ENCODE results near the gene AS3MT. TPM values are rescaled to one million over a fixed set of nuclear protein-coding genes. Genes with fewer than 3 reads are reported as not detected.
"Not testable (repeated sequence)": the region's sequence is repeated elsewhere in the genome, so short reads cannot be mapped to it uniquely, and the experiment has no call there.

AS3MT gene
- total RNA-seq, 1 donor from 2014 or later = 5.4 TPM

DNA sequence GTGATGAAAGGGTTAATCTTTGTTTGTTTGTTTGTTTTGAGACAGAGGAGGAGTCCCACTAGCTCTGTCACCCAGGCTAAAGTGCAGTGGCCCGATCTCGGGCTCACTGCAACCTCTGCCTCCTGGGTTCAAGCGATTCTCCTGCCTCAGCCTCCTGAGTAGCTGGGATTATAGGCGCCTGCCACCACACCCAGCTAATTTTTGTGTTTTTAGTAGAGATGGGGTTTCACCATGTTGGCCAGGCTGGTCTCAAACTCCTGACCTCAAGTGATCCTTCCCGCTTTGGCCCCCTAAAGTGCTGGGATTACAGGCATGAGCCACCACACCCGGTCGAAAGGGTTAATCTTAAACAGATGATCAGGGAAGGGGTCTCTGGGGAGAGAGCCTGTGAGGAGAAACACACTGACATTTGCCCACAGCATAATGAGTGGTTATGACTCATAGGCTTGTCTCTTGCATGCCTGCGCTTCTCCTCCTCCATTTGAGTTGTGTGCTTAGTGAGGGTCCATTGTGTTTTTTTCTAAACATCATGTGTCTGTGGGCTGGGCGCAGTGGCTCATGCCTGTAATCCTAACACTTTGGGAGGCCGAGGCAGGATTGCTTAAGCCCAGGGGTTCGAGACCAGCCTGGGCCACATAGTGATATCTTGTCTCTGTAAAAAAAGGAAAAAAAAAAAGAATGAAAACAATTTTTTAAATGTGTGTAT is 13.4 kb upstream of the AS3MT start:
- not testable (repeated sequence) for DNase-seq (ENCODE audit: low spot score)

DNA sequence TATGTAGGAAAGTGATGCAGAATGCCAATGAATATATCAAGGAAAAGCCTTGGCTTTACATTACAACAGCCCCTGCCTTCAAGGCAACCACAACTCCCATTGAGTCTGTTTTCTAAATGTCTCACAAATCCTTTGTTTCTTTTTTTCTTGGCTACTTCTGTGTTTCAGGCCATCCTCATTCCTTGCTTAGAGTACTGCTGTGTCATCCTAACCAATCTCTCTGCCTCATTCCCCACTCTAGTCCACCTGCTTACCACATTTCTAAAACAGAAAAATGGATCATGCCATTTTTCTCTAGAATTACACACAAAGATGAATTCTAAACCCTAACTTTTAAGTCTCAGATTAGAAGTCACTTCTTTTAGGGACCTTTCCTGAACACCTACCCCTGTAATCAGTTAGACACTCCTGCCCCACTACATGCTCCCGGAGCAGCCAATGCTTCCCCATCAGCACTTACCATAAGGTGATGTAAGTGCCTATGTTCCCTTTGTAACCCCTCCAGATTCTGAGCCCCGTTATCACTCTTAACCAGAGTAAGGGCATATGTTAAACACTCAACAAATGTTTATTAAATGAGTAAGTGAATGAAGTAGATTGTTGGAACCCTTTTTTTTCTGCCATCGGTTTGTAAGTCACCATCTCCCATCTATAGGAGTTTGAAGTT is 12.4 kb upstream of the AS3MT start:
- DNase-seq (ENCODE audit: low spot score) = no peak

DNA sequence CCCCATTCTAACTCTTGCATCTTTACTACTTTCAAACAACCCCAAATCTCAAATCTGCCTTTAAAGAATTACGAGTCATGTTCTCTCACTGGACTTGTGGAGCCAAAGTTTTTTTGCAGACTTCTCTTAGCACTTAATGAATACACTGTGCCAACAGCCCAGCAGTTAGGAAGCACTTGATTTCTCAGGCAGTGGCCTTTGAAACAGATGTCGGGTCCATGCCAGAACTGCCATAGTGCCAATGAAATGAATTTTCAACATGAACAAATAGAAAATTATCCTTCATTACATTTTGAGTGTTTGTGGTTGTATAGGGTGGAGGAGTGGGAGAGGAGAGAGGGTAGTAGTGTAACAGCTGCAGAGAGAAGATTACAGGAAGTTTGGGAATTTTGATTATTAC is 9.4 kb upstream of the AS3MT start:
- no peak for DNase-seq (ENCODE audit: low spot score)

DNA sequence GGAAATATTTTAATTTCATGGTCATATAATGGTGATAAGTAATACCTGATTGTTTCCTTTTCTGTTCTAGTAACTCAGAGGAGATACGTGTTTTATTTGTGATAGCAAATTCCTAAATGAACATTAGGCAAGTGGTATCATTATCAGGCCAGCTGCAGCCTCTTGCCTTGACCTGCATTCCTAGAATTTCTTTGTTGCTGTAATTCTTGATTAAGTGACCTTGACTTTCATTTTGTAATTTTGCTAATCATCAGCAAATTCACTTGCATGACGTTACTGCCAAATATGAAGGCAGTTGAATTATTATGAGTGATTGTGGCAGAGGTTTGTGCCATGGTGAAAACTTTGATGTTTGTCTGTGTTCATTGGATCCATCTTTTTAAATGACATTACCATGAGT is 5.6 kb upstream of the AS3MT start:
- DNase-seq (ENCODE audit: low spot score) = no peak

DNA sequence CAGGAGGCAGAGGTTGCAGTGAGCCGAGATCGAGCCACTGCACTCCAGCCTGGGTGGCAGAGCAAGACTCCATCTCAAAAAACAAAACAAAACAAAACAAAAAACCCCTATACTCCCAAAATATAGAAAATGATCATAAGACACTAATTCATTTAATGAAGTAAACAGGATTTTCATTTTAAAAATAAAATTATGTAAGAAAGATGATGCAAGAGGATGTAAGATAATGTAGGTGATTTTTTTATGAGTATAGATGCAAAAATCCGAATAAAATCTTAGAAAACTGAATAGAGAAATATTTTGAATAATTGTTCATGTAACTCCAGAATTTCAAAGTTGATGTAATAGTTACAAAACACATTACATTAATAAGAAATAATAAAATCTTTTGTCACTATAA is 3.6 kb upstream of the AS3MT start:
- DNase-seq (ENCODE audit: low spot score) = no peak

DNA sequence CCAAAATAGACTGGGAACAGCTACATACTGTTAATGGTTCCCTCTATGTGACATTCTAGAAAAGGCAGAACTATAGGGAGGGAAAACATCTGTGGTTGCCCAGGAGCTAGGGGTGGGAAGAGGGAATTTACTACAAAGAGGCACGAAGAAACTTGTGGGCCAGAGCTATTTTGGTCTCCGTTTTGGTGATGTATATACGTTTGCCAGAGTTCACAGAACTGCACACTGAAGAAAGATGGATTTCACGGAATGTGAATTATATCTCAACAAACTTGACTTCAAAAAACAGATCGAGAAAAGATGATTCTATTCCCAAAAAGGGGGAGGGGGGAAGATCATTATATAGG is 386 bp upstream of the AS3MT start:
- no peak for DNase-seq (ENCODE audit: low spot score)

DNA sequence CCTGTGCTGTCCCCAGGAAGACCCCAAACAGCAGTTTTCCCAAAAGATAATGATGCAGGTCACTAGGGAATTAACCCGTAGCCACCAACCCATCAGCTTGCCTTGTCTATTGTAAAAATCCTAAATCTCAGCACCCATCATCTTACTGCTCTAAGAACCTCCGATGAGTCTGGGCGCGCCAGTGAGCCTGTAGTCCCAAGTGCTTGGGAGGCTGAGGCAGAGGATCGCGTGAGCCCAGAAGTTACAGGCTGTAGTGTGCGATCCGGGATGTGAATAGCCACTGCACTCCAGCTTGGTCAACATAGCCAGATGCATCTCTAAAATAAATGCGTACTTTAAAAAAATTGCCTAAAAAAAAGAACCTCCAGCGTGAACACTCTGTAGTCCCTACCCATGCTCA is 951 bp downstream of the AS3MT start:
- no peak for DNase-seq (ENCODE audit: low spot score)

DNA sequence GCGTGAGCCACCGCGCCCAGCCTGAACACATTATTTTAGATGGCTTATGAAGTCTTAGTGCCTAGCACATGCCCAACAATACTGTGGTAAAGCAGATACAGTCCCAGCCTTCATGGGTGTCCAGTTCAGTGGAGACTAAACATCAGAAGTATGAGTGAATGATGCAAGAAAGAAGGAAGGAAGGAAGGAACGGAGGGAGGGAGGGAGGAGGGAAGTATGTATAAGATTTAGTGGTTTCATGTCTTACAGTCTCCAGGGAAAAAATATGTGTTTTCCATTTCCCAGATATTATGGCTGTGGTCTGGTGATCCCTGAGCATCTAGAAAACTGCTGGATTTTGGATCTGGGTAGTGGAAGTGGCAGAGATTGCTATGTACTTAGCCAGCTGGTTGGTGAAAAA is 2.9 kb downstream of the AS3MT start:
- DNase-seq (ENCODE audit: low spot score) = no peak

DNA sequence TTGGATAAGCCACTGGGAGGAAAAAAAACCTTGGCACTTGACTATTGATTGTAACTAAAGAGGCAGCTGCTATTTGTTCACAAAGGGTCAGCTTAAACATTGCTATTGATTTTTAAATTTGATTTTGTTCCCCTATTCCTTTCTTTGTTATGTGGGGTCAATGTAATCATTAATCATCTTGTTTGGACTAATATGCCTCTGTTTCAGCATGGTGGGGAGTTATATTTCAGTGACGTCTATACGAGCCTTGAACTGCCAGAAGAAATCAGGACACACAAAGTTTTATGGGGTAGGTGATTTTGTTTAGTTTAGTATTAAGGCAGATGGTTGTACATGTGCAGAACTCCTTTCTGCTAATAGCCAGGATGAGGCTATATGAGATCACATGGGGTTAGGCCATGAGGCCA is 7.5 kb downstream of the AS3MT start:
- DNase-seq (ENCODE audit: low spot score) = no peak

DNA sequence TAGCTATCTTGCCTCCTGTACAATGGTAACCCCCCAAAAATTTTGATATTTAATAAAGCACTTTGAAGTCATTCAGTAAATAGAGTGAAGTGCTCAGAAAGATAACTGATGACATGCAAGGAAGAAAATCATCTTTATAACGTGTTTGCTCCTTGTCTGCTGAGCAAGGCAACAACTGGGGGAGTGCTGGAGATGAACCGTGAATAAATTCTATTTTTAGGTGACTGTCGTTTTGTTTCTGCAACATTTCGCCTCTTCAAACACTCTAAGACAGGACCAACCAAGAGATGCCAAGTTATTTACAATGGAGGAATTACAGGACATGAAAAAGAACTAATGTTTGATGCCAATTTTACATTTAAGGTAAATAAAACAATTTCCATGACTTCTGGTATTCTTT is 9.4 kb downstream of the AS3MT start:
- DNase-seq (ENCODE audit: low spot score) = no peak

DNA sequence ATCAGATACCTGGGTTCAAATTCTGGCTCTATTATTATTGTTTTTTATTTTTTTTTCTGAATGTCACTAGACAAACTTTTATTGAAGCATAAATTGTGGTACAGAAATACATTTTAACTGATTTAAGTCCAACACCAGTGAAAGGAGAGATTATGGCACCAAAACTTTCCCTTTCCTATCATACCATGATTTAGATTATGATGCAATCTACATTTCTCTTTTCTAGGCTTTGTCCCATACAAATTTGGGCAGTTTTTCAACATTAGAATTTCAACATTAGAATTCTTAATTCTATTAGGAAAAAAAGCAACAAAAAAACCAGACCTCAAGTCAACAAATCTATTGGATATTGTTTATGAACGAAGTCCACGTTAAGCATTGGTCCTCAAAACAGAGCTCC is 11.0 kb downstream of the AS3MT start:
- DNase-seq (ENCODE audit: low spot score) = no peak

DNA sequence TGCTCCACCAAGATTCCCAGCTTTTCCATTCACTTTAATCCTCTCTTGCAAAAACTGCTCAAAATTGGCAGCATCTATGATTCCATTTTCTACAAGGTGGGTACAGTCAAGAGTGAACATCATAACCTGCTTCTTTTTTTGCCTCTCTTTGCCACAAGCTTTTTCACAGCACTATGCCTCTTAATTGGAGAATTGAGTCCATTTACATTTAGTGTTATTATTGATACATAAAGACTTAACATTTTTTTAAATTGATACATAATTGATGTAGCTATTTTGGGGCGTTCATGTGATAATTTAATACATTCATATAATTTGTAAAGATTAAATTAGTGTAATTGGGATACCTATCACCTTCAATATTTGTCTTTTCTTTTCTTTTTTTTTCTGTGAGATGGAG is 18.8 kb downstream of the AS3MT start:
- no peak for DNase-seq (ENCODE audit: low spot score)

DNA sequence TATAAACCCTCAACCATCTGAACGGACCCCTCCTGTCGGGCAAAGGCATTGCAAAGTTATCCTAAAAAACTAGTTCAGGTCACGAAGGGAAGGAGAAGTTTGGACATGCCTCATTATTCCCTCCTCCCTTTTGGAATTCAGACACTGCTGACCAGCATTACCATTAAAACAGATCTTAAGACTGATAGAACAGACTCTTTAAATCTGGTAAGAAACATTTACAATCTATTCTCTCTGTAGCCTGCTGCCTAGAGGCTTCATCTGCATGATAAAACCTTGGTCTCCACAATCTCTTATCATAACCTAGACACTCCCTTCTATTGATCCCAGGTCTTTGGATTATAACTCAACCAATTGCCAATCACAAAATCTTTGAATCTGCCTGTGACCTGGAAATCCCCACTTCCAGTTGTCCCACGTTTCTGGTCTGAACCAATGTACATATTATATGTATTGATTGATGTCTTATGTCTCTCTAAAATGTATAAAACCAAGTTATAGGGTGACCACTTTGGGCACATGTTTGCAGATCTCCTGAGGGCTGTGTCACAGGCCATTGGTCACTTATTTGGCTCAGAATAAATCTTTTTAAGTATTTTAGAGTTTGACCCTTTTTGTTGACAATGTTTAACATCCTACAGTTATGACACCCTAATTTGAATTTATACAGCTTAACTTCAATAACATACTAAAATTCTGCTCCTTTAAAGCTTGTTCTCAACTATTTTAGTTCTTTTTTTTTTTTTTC is 25.4 kb downstream of the AS3MT start:
- no peak for DNase-seq (ENCODE audit: low spot score)

DNA sequence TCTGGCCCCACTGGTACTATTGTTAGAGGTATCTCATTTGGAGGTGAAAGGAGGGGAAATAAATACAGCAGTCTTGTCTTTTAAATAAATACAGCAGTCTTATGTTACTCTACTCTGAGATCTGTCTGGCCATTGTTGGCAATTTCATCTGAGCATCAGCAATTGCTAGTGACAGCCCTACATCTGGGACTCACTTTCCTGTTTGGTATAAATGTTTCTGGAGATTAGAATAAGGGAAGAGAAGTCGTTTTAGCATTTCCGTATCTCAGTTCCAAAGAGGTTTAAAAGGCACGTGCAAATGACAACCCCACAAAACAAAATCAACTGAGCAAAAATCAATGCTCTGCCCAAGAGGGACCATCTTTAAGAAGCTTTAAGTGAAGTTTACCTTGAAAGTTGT is 30.7 kb downstream of the AS3MT start:
- DNase-seq (ENCODE audit: low spot score) = no peak

DNA sequence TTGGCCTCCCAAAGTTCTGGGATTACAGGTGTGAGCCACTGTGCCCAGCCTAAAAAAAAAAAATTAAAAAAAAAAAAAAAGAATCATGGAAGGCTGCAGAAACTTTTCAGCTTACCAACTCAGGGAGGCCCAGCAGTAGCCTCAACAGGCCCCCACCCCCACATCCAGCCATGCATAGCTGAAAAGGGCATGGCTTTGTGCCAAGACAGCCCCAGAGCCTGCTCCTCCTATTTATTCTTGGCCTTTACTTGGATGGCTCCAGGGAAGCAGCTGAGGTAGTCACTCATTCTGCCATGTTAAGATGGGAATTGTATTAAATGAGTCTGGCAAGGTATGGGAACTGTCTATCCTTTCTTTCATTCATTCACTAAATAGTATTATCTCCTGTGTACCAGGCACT is 35.1 kb downstream of the AS3MT start:
- no peak for DNase-seq (ENCODE audit: low spot score)

DNA sequence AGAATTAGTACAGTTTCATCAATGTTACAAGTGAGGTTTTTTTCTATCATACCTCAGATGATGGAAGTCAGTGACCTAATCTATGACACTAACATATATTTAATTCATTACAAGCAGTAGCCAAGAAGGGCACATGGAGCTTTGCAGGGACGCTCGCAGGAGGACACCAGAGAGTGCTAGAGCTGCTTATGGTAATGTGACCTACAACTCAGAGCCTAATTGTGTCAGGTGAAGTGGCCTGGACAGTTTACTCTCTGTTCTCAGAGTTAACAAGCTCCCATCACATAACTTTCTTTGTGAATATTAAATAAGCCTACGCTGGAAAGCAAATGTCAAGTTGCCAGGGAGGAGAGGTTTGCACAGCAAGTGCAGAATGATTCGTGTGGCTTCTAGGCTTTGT is 37.2 kb downstream of the AS3MT start:
- DNase-seq (ENCODE audit: low spot score) = no peak

DNA sequence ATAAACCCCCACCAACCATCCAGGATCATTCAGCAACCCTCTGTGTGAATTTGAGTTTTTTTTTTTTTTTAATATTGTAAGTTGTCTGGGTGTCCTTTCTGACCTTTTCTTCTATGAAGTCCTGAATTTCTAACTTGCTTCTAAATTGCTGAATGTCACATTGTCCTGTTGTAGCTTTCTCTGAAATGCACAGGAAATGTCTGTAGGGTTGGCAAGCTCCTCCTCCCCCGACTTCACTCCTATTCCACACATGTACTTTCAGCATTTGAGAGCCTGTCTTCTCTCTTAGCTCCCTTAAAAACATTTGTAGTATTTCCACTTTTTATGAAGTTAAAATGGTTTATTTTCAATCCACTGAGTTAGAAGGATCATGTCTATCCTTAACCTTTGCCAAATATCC is 45.5 kb downstream of the AS3MT start:
- no peak for DNase-seq (ENCODE audit: low spot score)

DNA sequence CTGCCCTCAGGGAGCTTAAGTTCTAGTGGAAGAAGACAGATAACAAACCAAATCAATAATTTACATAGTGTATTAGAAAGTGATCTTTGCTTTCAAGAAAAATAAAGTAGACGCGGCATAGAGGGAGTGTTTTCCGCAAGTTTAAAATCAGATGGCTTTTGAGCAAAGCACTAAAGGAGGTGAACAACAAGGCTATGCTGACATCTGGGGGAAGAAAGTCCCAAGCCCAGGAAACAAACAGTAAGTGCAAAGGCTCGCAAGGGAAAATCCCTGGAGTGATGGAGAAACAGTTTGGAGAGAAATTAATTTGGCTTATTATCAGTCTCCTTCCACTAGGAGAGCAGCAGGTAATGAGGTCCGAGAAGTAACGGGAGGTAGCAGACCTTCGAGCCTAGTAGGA is 46.9 kb downstream of the AS3MT start:
- no peak for DNase-seq (ENCODE audit: low spot score)

DNA sequence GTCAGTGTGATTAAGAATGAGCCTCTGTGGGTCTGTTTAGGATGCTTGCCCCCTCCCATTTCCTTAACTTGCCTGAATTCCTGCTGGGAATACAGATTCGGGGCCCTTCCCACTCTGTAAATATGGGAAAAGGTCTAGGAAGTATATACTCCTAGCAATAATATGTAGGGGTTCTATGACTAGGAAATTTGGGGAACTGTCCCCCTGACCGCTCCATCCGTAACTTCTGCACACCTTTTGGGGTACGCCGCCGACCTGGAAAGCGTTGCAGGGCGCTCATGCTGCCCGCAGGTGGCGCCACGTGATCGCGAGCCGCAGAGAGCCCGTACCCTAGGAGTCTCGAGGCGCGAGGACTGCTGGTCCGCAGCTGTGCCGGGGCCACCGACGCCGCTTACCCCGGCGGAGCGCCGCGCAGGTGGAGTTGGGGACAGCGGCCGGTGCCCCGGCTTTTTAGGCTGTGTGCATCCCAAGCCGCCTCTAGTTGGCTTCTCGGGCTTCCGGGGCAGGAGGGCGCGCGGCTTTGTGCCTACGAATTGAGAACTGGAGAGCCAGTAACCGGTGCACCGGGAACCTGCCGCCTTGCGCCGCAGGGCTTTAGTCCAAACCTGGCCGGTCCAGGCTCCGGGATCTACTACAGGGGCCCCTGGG is 48.2 kb downstream of the AS3MT start:
- peak; percentile 85 for DNase-seq (ENCODE audit: low spot score)

DNA sequence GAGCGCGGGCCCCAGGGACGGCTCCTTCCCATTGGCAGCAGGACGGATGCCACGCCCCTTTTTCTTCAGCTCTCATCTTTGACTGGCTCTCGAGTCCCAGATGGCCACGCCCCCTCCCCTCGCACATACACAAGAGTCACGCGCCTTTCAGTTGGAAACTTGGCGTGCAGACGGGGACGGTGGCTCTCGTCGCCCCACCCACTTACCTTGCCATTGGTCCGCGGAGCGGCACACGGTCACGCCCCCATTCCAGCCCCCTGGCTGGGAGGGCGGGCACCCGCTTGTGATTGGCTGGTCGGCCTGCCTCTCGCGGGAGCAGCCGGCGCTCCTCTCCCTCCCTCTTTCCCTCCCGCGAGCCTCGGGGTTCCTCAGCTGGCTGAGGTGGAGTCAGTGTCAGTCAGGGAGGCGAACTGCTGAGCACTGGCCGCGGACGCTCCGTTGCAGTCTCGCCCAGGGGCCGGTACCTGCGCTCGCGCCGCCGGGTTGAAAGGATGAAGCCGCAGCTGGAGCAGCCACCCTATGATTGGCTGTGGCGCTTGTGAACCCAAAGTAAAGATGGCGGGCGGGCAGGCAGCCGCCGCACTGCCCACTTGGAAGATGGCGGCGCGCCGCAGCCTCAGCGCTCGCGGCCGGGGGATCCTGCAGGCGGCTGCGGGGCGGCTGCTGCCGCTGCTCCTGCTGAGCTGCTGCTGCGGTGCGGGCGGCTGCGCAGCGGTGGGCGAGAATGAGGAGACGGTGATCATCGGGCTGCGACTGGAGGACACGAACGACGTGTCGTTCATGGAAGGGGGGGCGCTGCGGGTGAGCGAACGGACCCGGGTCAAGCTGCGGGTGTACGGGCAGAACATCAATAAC is 48.9 kb downstream of the AS3MT start, which contains the start of gene CNNM2:
TSS of gene CNNM2 (plus strand) at position 333 of the 855 bp plus-strand sequence. CDS start at position 520, 187 bp downstream.
- peak; percentile 100 for DNase-seq (ENCODE audit: low spot score)

DNA sequence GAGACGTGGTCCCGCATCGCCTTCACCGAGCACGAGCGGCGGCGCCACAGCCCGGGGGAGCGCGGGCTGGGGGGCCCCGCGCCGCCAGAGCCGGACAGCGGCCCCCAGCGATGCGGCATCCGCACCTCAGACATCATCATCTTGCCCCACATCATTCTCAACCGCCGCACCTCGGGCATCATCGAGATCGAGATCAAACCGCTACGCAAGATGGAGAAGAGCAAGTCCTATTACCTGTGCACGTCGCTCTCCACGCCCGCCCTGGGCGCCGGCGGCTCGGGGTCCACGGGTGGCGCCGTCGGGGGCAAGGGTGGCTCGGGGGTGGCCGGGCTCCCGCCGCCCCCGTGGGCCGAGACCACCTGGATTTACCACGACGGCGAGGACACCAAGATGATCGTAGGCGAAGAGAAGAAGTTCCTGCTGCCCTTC is 49.6 kb downstream of the AS3MT start:
- peak; percentile 11 for DNase-seq (ENCODE audit: low spot score)
